Breast epithelium (tissue), 3 donors: Measurements from ENCODE around the gene CDK14.

Source experiments
- POLR2AphosphoS5 ChIP-seq, 3 donors: sonication (generic); formaldehyde crosslinking; IDR thresholded peaks; one replicate each; pipeline ENCODE4 v1.6.1; 2017; ENCODE audit warnings: antibody characterized with exemption in 3 of 3
- TF ChIP-seq, protein P1 (sequence below), 3 donors: fragments of 450-650 bp; IDR thresholded peaks; one replicate each; pipeline ENCODE4 v1.5.1; 2016 to 2017; ENCODE audit warnings: antibody characterized with exemption in 3 of 3, mild to moderate bottlenecking in 3 of 3, moderate library complexity in 3 of 3

DNA sequence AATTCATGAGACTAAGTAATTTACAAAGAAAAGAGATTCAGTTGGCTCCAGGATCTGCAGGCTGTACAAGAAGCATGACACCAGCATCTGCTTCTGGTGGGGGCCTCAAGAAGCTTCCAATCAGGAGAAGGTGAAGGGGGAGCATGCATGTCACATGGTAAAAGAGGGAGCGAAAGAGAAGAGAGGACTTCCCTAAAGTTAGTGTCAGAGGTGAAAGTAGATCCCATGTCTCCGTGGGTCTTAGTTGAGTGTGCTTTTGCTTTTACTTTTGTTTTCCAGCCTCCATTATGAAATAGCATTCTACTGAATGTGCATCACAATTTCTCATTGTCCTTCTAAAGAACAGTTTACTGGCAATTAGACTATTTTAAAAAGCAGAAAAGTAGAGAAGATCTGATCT, 454.6 kb downstream of the CDK14 start:
- TF ChIP-seq POLR2AphosphoS5 (IDR thresholded peaks at IDR 0.05) = no peak
- TF ChIP-seq, protein P1, sequence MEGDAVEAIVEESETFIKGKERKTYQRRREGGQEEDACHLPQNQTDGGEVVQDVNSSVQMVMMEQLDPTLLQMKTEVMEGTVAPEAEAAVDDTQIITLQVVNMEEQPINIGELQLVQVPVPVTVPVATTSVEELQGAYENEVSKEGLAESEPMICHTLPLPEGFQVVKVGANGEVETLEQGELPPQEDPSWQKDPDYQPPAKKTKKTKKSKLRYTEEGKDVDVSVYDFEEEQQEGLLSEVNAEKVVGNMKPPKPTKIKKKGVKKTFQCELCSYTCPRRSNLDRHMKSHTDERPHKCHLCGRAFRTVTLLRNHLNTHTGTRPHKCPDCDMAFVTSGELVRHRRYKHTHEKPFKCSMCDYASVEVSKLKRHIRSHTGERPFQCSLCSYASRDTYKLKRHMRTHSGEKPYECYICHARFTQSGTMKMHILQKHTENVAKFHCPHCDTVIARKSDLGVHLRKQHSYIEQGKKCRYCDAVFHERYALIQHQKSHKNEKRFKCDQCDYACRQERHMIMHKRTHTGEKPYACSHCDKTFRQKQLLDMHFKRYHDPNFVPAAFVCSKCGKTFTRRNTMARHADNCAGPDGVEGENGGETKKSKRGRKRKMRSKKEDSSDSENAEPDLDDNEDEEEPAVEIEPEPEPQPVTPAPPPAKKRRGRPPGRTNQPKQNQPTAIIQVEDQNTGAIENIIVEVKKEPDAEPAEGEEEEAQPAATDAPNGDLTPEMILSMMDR (IDR thresholded peaks at IDR 0.05) = no peak
